GM10266 (cell line): ENCODE results near the gene MFF.
"Not testable (repeated sequence)": the region's sequence is repeated elsewhere in the genome, so short reads cannot be mapped to it uniquely, and the experiment has no call there.

Source experiments
- DNase-seq: peaks from one replicate; pipeline ENCODE4 v3.0.0; 2012; ENCODE audit errors: extremely low spot score
- CTCF ChIP-seq: IDR thresholded peaks from 2 replicates; pipeline ENCODE4 v1.5.1; 2012; ENCODE audit warnings: mild to moderate bottlenecking, low read depth; ENCODE audit not compliant: control insufficient read depth, insufficient read depth; ENCODE audit errors: missing control alignments

Gene MFF

GRCh38 chr2:227376656-227377396 lies 51.8 kb downstream of the MFF start:
- no peak for TF ChIP-seq CTCF
- DNase-seq: no peak

GRCh38 chr2:227377467-227378351 lies 52.7 kb downstream of the MFF start:
- DNase-seq: no peak

GRCh38 chr2:227378371-227378782 lies 53.3 kb downstream of the MFF start:
- no peak for TF ChIP-seq CTCF
- no peak for DNase-seq

More at GRCh38 chr2:227377467-227378351, 52.7 kb downstream of the MFF start:
- TF ChIP-seq CTCF: no peak

- no peak for TF ChIP-seq CTCF
- no peak for DNase-seq
Observed at GRCh38 chr2:227379095-227379494, 54.0 kb downstream of the MFF start, which contains the start of gene TM4SF20. TSS of gene TM4SF20 (minus strand) at chr2:227379306. CDS start at chr2:227379268, 38 bp downstream.

- not testable (repeated sequence) for DNase-seq
Observed at GRCh38 chr2:227382241-227382835, 57.3 kb downstream of the MFF start.

- DNase-seq: no peak
- TF ChIP-seq CTCF: no peak
Observed at GRCh38 chr2:227383686-227384085, 58.6 kb downstream of the MFF start.

GRCh38 chr2:227386630-227387029 lies 61.6 kb downstream of the MFF start:
- no peak for DNase-seq
- TF ChIP-seq CTCF: no peak

- not testable (repeated sequence) for DNase-seq
Observed at GRCh38 chr2:227387583-227387982, 62.5 kb downstream of the MFF start, which contains the start of gene SCYGR1. TSS of gene SCYGR1 (minus strand) at chr2:227387949. CDS start at chr2:227387949, 0 bp downstream.
